ENCODE measurements around the gene C10orf71.

C10orf71 gene

GRCh38 chr10:49313501-49314070 is 14.6 kb downstream of the C10orf71 start:
- DNase-seq (ENCODE audit: low read depth in 2 of 2) = no peak

GRCh38 chr10:49314806-49315205 is 15.8 kb downstream of the C10orf71 start:
- DNase-seq (ENCODE audit: low read depth in 2 of 2) = no peak

DNA sequence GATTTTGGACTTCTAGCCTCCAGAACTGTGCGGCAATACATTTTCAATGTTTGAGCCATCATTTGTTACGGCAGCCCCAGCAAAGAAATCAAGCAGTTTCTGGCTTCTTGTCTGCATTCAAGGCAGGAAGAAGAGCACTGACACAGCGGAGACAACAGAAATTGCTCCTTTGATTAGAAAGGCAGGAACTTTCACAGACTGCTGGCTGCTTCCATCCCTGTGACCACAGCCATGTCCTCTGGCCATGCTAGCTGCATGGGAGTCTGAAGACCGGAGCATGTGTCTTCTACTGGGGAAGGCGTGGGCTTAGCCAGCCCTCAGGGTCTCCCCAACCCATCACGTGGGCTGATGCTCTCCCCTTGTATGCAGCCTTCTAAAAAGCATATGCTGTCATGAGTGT is 19.1 kb downstream of the C10orf71 start:
- DNase-seq (ENCODE audit: low read depth in 2 of 2) = no peak

DNA sequence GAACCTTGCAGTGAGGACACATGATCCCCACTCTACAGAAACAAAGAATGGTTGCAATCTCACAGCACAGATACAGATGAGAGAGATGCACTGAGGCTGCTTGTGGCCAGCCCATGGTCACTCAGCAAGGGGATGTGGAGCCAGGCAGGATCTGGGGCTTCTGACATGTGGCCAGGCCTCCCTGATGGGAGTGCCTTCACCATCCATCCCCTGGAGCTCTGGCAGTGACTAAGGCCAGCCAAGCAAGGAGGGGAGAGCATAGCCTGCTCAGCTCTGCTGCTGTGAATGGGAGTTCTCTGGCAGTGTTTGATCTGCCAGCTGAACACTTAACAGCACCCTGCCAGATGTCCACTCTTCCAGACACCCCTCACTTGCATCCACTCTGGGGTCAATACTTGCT is 19.8 kb downstream of the C10orf71 start:
- DNase-seq (ENCODE audit: low read depth in 2 of 2) = no peak

DNA sequence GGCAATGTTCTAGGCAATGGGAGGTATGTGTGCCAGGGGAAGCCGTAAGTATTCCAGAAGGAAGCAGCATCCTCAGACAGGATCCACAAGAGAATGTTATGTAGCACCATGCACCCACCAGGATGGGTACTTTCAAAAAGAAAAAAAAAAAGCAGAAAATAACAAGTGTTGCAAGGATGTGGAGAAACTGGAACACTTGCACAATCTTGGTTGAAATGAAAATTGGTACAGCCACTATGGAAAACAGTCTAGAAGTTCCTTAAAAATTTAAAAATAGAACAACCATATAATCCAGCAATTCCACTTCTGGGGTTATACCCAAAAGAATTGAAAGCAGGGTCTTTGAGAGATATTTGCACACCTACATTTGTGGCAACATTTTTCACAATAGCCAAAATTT is 20.2 kb downstream of the C10orf71 start:
- no peak for DNase-seq (ENCODE audit: low read depth in 2 of 2)

GRCh38 chr10:49320191-49320590 is 21.2 kb downstream of the C10orf71 start:
- no peak for DNase-seq (ENCODE audit: low read depth in 2 of 2)

DNA sequence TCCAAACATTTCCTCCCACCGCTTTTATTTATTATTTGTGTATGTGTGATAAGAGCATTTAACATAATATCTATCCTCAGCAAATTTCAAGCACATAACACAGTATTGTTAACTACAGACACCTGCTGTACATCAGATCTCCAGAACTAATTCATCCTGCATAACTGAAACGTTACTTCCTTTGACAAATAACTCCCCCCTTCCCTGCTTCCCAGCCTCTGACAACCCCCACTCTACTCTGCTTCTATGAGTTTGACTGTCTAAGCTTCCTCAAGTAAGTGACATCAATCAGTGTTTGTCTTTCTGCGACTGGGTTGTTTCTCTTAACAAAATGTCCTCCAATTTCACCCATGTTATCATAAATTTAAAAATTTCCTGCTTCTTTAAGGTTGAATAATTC is 22.1 kb downstream of the C10orf71 start:
- no peak for DNase-seq (ENCODE audit: low read depth in 2 of 2)

GRCh38 chr10:49322371-49323170 is 23.6 kb downstream of the C10orf71 start:
- no peak for DNase-seq (ENCODE audit: low read depth in 2 of 2)

DNA sequence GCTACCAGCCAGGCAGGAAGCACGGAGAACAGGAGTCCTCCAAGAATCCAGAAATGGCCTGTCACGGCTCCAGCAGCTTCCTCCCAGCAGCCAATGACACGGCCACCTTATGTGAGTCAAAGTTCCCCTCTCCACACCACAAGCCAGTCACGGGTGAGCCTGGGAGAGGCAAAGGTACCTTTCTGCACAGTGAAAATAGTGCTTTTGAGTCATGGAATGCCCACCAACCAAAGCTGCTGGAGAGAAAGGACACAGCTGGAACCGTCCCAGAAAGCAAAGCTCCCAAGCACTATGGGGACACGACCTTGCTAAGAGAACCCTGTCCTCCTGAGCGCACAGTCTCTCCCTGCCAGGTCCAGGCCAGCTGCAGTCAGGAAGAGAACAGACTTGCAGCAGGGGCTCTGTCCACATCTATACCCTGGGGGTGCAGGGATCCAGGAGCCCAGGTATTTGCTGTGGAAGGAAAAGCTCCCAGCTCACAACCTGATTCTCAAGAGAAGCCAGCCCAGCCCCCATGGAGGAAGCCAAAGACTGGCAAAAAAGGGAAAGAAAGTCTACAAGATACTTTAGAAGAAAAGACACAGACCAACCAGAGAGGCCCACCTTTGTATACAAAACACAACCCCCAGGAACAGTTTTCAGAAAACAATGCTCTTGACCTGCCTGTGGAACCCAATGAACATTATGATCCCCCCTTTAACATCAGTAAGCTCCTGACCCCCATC is 24.4 kb downstream of the C10orf71 start:
- no peak for DNase-seq (ENCODE audit: low read depth in 2 of 2)

GRCh38 chr10:49323896-49324270 is 24.9 kb downstream of the C10orf71 start:
- DNase-seq (ENCODE audit: low read depth in 2 of 2) = no peak

DNA sequence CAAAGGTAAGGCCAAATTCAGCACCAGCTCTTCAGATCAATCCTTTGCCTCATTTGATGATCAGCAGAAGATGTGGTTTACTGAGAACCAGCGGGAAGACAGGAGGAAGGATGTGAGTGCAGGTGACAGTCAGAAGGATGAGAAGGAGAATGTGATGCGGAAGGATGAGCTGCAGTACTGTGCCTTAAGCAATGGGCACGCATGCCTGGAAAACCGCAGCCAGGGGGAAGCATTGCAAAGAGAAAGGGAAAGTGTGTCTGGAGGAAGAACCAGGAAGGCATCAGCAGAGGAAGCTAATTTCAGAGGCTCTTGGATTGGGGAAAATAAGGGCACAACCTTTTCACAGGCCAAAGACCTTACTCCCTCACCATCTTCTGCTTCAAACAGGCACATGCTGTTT is 25.7 kb downstream of the C10orf71 start:
- DNase-seq (ENCODE audit: low read depth in 2 of 2) = no peak

DNA sequence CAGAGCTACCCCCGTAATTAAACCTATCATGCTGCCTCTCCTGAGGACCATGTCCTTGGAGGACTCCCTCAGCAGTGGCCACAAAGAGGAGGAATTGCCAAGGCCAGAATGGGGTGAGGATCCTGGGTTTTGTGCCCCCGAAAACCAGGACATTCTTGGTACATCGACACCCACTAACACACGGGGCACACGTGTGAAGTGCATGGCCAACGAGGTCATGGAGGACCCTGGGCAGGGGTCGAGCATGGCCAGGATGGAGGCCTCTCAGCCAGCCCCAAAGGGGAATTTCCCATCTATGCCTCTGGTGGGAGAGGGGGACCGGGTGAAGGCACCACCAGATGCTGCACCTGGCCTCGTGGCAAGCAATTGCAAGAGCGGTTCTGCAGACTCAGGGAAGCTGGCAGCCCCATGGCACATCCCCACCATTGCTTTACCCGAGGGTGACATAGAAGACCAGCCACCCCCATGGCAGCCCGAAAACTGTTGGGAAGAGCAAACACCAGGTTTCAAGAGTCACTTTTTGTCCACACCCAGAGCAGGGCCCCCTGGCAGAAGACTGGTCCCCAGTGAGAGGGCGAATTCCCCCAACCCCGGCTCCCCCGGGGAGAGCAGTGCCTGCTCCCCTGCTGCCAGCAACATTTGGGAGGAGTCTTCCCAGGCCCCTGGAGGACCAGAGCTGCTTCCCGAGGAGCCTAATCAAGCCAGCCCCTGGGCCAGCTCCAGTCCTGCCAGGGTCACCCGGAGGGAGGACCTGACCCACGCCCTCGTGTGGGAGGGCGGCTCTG is 26.4 kb downstream of the C10orf71 start:
- DNase-seq (ENCODE audit: low read depth in 2 of 2) = no peak

DNA sequence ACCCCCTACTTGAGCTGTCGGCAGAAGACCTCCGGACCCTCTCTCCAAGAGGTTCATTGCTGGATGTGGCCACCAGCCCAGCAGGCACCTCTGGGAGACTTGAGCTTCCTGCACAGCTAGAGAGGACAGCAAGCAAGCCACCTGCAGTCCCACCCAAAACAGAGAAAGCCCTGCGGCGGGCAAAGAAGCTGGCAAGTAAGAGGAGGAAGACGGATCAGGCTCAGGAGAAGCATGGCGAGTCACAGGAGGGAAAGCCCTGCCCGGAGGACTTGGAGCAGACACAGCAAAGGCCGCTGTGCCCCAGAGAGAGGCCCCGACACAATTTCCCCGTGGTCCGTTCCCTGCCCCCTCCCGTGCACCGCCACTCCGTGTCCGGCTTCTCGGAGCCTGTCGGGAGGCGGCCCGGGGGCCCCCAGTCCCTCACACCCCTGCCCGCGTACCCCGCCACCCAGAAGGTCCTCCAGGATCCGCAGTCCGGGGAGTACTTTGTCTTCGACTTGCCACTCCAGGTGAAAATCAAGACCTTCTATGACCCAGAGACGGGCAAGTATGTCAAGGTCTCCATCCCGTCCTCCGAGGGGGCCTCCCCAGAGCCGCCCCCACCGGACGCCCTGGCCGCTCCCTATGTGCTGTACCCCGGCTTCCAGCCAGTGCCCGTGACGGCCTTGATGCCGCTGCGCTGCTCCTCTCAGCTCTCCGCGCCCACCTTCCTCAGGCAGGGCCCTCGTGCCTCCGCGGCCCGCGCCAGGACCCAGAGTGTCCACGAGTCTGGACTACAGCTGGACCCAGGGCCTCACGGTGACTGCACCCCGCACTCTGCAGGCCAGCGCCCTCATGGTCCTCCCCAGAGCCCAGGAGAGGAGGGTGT is 27.2 kb downstream of the C10orf71 start:
- DNase-seq (ENCODE audit: low read depth in 2 of 2) = no peak

- no peak for DNase-seq (ENCODE audit: low read depth in 2 of 2)
These were observed 28.3 kb downstream of the C10orf71 start for GRCh38 chr10:49327036-49327813.

GRCh38 chr10:49328401-49329145 is 29.6 kb downstream of the C10orf71 start:
- no peak for DNase-seq (ENCODE audit: low read depth in 2 of 2)

DNA sequence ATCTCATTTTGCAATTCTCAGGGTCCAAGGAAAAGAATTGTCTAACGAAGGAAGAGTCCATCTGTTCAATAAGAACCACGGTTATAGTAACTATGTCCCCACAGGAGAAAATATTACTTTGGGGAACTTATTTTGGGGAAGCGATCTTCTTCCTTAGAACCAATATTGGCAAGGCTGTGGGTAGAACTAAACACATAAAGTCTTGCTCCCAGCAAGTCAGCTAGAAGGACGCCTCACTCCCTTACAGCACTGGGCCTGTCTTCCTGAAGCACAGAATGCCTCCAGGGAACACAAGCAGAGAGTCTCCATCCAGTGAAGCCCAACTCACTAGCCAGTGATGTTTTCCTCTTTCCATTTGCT is 30.2 kb downstream of the C10orf71 start:
- no peak for DNase-seq (ENCODE audit: low read depth in 2 of 2)

DNA sequence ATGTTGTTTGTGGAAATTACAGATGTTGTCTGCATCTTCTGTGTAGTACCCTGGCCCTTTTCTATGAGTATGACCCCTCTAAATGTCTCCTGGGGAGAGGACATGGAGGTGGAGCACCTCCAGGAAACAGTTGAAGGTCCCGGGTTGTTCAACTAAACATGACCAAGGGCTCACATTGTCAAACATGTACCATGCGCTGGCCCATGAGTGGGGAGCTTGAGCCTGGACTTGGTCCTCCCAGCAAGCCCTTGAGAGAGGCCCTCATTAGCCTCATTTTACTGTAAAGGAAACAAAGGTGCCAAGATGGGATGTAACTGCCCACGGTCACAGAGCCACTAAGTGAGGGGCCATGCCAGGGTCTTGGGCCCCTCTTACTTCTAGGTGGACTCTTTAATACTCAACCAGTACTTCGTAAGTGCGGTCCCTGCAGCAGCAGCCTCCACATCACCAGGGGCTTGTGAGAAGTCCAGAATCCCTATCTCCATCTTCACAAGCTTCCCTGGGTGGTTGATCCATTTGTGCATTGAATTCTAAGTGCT is 31.2 kb downstream of the C10orf71 start:
- no peak for DNase-seq (ENCODE audit: low read depth in 2 of 2)

DNA sequence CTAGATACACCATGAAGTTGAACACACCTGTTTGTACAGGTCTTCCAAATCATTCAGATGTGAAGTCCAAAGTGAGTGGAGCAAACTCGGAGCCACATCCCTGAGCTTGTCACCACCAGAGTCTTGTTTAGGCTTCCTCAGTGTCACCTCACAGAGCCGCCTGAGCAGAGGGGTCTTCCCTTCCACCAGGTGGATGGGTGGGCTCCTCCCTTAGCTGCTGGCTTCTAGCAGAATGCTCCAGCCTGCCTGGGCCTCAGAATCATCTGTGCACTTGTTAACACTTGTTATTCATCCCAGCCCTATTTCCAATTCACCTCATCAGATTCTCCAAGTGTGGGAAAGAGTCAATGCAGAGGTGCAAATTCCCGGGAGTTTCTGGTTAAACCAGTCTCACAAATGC is 32.5 kb downstream of the C10orf71 start:
- no peak for DNase-seq (ENCODE audit: low read depth in 2 of 2)

DNA sequence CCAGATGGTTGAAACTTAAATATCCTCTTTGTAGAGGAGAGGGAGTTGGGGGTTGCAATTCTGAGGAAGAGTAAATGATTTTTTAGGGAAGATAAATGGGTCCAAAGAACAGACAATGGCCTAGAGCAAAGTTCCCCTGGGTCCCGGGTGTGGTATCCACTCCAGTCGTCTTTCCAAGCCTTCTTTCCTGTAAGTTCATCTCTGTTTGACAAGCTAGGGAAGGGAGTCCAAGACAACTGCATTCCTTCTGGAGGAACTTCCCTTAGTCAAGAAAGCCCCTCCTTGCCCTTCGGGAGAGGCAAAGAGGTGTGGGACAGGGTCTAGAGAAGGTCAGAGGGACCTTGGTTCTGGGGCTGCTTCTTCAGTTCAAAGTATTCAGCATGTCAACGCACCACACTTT is 33.4 kb downstream of the C10orf71 start:
- no peak for DNase-seq (ENCODE audit: low read depth in 2 of 2)

GRCh38 chr10:49332768-49333167 is 33.8 kb downstream of the C10orf71 start:
- no peak for DNase-seq (ENCODE audit: low read depth in 2 of 2)
